Measurements from ENCODE around the gene EME2. TPM values are rescaled to one million over a fixed set of nuclear protein-coding genes. Genes with fewer than 3 reads are reported as not detected.

The EME2 gene
- total and polyA plus RNA-seq, 2 of the 13 experiments (the other 11 are each of a cell fraction or from before 2014, with no cell fraction given): 4.4 to 7.6 TPM

DNA sequence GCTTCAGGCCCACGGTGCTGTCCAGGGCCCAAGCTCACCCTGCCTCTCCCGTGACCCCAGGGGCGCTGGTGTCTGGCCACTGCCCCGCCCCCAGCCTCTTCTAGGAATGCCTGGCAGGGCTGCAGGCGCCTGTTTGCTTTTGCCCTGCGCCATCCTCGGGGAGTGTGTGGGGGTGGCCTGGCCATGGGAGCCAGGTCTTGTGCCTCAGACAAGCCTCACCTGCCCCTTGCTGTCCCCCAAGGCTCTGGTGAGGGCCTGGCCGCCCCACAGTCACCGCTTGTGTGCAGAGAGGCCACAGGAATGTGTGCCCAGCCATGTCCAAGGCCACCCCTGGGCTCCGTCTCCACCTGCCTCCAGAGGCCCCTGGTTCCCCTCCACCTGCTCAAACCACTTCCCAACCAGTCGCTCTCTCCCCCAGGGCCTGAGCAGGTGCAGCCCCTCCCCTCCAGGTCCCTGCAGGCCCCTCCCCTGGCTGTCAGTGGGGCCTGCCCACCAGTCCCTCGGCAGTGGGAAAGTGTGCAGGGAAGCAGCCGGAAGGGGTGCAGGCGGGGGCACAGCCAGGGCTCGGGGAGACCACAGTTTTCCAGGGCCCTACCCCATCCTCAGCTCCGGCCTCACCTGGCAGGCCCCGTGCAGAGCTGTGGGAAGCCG lies 21.7 kb downstream of the EME2 start (continued):
- TF ChIP-seq ZBTB1 (CRISPR knock-in tag; IDR thresholded peaks at IDR 0.05; ENCODE audit: borderline replicate concordance): no peak
- TF ChIP-seq RBM22 (optimal IDR thresholded peaks at IDR 0.05; ENCODE audit: low read length): no peak
- TF ChIP-seq XRCC5 (optimal IDR thresholded peaks at IDR 0.05; ENCODE audit: low read length): peak; percentile 27
- TF ChIP-seq, protein P1, sequence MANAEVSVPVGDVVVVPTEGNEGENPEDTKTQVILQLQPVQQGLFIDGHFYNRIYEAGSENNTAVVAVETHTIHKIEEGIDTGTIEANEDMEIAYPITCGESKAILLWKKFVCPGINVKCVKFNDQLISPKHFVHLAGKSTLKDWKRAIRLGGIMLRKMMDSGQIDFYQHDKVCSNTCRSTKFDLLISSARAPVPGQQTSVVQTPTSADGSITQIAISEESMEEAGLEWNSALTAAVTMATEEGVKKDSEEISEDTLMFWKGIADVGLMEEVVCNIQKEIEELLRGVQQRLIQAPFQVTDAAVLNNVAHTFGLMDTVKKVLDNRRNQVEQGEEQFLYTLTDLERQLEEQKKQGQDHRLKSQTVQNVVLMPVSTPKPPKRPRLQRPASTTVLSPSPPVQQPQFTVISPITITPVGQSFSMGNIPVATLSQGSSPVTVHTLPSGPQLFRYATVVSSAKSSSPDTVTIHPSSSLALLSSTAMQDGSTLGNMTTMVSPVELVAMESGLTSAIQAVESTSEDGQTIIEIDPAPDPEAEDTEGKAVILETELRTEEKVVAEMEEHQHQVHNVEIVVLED (CRISPR knock-in tag; IDR thresholded peaks at IDR 0.05; ENCODE audit: borderline replicate concordance): 0 out of 2 replicates have a peak, but pooled peaks have one; percentile 12
- TF ChIP-seq ATF7 (IDR thresholded peaks at IDR 0.05): no peak
- TF ChIP-seq ATF7 (CRISPR knock-in tag; IDR thresholded peaks at IDR 0.05): 0 out of 2 replicates have a peak, but pooled peaks have one; percentile 52
- TF ChIP-seq ZNF292 (CRISPR knock-in tag; IDR thresholded peaks at IDR 0.05; ENCODE audit: borderline replicate concordance, low read depth): no peak
- TF ChIP-seq SIX1 (CRISPR knock-in tag; IDR thresholded peaks at IDR 0.05; ENCODE audit: borderline replicate concordance): no peak
- TF ChIP-seq, protein P2, sequence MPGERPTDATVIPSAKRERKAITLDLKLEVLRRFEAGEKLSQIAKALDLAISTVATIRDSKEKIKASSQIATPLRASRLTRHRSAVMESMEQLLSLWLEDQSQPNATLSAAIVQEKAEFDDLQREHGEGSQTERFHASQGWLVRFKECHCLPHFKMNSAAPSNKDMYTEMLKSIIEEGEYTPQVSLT (CRISPR knock-in tag; IDR thresholded peaks at IDR 0.05; ENCODE audit: borderline replicate concordance, low read depth): no peak
- no peak for TF ChIP-seq ZNF496 (CRISPR knock-in tag; IDR thresholded peaks at IDR 0.05; ENCODE audit: insufficient replicate concordance)
- no peak for TF ChIP-seq JUNB (CRISPR knock-in tag; IDR thresholded peaks at IDR 0.05; ENCODE audit: borderline replicate concordance)
- TF ChIP-seq HIVEP1 (CRISPR knock-in tag; IDR thresholded peaks at IDR 0.05): peak; percentile 53; the same call in 1 of the 2 replicates
- TF ChIP-seq ZNF253 (CRISPR knock-in tag; IDR thresholded peaks at IDR 0.05; ENCODE audit: borderline replicate concordance): no peak
- no peak for TF ChIP-seq ZNF629 (CRISPR knock-in tag; conservative IDR thresholded peaks at IDR 0.05)
- no peak for TF ChIP-seq ZNF720 (CRISPR knock-in tag; IDR thresholded peaks at IDR 0.05)
- no peak for TF ChIP-seq ZMAT3 (CRISPR knock-in tag; conservative IDR thresholded peaks at IDR 0.05)
- no peak for TF ChIP-seq ZNF549 (CRISPR knock-in tag; IDR thresholded peaks at IDR 0.05)
- no peak for TF ChIP-seq BRD4 (CRISPR knock-in tag; IDR thresholded peaks at IDR 0.05)
- no peak for TF ChIP-seq ZNF503 (CRISPR knock-in tag; IDR thresholded peaks at IDR 0.05)
- no peak for TF ChIP-seq SNAPC4 (CRISPR knock-in tag; IDR thresholded peaks at IDR 0.05)
- no peak; the same call in 1 of the 2 replicates for TF ChIP-seq ZNF749 (CRISPR knock-in tag; IDR thresholded peaks at IDR 0.05; ENCODE audit: borderline replicate concordance)

Measured in HepG2 (cell line).